Measurements from ENCODE around the gene CMTM8. TPM values are rescaled to one million over a fixed set of nuclear protein-coding genes. Genes with fewer than 3 reads are reported as not detected.
A peak's percentile ranks its signal among the peaks of the same experiment; 100 is the strongest.

CMTM8 gene
- total RNA-seq, 1 donor = 1.1 TPM

- peak; percentile 10 for DNase-seq (ENCODE audit: low read depth)
- H3K4me3 ChIP-seq (ENCODE audit: low read depth, low read length) = no peak overlapping the region
- no peak for TF ChIP-seq CTCF (IDR thresholded peaks at IDR 0.05; ENCODE audit: insufficient read depth, low read length)
Measured at GRCh38 chr3:32354362-32354778, 115.9 kb downstream of the CMTM8 start.

GRCh38 chr3:32355751-32356291 is 117.3 kb downstream of the CMTM8 start:
- H3K4me3 ChIP-seq (ENCODE audit: low read depth, low read length) = no peak overlapping the region
- TF ChIP-seq CTCF (IDR thresholded peaks at IDR 0.05; ENCODE audit: insufficient read depth, low read length) = no peak
- DNase-seq (ENCODE audit: low read depth) = no peak

GRCh38 chr3:32359766-32360492 is 121.4 kb downstream of the CMTM8 start:
- no peak for TF ChIP-seq CTCF (IDR thresholded peaks at IDR 0.05; ENCODE audit: insufficient read depth, low read length)
- no peak for DNase-seq (ENCODE audit: low read depth)
- H3K4me3 ChIP-seq (ENCODE audit: low read depth, low read length) = no peak overlapping the region

GRCh38 chr3:32360493-32360827 is 122.0 kb downstream of the CMTM8 start:
- DNase-seq (ENCODE audit: low read depth) = no peak

GRCh38 chr3:32366638-32367397 is 128.3 kb downstream of the CMTM8 start:
- H3K4me3 ChIP-seq (ENCODE audit: low read depth, low read length) = no peak overlapping the region
- TF ChIP-seq CTCF (IDR thresholded peaks at IDR 0.05; ENCODE audit: insufficient read depth, low read length) = no peak
- no peak for DNase-seq (ENCODE audit: low read depth)

More at GRCh38 chr3:32360493-32360827, 122.0 kb downstream of the CMTM8 start:
- no peak for TF ChIP-seq CTCF (IDR thresholded peaks at IDR 0.05; ENCODE audit: insufficient read depth, low read length)
- no peak overlapping the region for H3K4me3 ChIP-seq (ENCODE audit: low read depth, low read length)

- no peak for TF ChIP-seq CTCF (IDR thresholded peaks at IDR 0.05; ENCODE audit: insufficient read depth, low read length)
- DNase-seq (ENCODE audit: low read depth) = no peak
- no peak overlapping the region for H3K4me3 ChIP-seq (ENCODE audit: low read depth, low read length)
Measured at GRCh38 chr3:32367442-32367841, 129.0 kb downstream of the CMTM8 start.
